GM21737 (cell line): ENCODE results near the gene IFI16.
"Not testable (repeated sequence)": the region's sequence is repeated elsewhere in the genome, so short reads cannot be mapped to it uniquely, and the experiment has no call there.

Source experiments
- ATAC-seq: cut with Tn5 transposase; IDR thresholded peaks from one replicate; pipeline ENCODE4 v1.9.1; 2021; ENCODE audit warnings: mild to moderate bottlenecking, moderate library complexity; ENCODE audit not compliant: unreplicated experiment

The IFI16 gene

DNA sequence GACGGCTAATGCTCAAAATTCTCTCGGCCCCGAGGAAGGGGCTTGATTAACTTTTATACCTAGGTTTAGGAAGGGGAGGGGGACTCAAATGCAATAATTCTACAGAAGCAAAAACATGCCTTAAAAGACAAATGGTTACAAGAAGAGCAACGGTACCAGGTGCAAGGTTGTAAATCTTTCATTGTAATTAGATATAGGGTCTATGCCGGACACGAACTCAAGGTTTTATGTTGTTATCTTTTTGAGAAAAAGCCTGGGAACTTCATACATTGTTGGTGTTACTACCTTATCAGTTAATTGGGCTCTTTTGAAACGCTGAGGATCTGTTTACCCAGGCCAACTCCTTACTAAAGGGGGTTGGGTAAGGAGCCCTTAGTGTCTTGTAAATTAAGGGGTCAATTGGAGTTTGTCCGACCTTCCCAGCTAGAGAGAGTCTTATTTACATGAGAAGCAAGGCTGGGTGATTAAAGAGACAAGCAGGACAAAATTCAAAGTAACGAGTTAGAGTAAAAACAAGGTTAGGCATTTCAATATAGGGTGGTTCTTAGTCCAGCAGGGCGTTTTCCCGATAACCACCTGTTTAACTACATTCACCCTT lies 3.4 kb upstream of the IFI16 start:
- not testable (repeated sequence) for ATAC-seq

DNA sequence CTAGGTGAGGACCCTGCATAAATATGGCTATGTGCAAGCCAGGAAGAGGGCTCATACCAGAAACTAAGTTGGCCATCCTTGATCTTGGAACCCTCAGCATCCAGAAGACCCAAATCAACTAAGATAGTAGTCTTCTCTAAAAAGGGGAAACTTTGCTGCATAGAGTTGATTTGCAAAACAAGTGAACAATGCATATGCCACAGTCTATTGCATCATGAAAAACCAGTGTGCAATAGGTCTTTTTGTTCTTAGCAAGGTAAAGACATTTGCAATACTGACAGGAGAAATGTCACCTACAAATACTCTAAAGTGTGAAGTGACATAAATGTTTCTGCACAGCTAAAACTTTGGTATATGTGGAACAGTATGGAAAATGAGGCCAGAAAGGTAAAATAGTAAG lies 2.0 kb upstream of the IFI16 start:
- no peak for ATAC-seq

DNA sequence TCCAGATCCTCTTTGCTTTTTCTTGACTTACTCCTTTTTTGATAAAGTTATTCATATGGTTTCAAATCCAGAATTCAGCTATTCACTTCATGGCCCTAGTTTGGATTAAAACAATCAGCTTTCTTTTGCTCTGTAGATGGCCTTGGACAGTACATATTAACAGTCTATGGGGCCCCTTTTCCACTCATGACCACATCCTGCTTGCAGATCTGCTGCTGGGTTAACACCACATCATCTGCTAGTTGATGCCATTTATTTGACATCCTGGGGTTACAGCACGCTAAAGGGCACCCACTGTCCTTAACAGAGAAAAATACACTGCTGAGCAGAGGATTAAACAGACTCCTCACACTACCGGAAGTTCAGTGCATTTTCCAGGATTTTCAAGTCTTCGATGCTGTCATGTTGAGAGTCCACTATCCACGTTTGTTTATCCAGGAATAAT lies 941 bp upstream of the IFI16 start:
- ATAC-seq, result peak; percentile 68

DNA sequence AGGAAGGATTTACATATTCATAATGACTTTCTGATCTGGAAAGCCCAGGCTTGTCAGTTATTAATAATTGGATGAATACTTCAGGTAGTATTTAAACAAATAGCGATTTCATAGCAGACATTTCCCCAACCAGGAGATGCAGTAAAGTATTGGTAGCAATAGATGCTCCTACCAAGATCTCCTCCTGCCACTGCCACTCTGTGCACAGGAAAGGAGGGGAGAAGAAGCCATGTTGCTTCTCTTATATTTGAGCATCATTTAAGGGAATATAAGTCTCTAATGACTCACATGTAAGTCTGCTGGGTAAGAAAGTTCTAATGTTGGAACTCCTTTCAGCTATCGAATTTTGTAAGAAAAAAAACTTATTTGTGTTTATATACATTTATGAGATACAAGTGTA lies 420 bp upstream of the IFI16 start:
- ATAC-seq, result no peak

DNA sequence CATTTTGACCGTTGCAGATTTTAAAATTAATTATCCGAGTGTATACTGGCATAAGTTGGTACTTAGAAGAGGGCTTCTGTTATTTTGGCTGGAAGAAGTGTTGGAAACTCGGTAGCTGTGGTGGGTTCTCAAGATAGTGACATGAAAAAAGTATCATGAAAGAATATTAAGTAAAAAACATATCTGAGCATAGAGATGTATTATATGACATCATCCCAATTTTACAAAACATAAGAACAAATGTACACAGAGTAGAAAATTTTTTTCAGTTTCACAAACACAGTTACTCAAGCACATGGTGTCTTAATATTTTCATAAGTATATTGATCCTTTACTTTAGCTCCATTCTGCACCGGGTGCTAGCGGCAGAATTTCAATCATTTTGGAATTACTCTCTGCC lies 684 bp downstream of the IFI16 start:
- ATAC-seq, result no peak

DNA sequence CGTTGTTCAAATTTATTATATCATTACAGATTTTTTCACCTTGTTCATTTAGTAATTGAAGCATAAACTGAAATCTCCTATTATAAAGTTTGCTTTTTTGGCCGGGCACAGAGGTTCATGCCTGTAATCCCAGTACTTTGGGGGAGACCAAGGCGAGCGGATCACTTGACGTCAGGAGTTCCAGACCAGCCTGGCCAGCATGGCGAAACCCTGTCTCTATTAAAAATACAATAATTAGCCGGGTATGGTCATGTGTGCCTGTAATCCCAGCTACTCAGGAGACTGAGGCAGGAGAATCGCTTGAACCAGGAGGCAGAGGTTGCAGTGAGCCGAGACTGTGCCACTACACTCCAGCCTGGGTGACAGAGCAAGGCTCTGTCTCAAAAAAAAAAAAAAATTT lies 1.3 kb downstream of the IFI16 start:
- ATAC-seq, result not testable (repeated sequence)

DNA sequence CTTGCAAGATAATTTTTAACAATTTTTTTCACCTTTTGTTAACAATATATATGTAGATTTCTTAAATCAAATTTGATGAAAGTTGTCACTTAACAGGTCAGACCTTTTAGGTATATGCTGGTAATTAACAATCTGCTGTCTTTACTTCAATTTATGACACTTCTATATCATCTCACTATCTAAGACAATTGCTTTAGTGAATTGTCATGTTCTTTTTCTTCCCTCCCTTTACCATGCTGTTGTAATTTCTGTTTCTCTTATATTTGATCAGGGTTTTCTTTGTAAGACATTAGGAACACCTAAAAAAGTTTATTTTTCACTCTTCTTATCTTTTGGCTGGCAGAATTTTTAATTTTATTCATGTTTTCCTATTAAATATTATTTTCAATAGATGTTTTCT lies 2.0 kb downstream of the IFI16 start:
- no peak for ATAC-seq

DNA sequence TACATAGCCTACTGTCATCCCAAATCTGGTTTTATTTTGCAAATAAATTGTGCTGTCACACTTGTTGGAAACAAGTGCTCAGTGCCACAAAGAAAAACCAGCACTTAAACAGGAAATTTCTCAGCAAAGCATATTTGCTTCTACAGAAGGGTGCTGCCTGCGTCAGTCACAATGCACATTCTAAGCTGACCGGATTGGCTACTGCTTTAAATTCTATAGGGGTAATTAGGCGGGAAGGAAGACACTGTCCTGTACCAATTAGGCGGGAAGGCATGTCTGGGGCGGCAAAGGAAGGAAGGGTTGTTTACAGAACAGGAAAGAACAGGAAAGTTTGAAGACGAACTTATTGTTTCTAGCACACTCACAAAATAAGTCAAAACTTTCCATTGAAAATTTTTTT lies 2.8 kb downstream of the IFI16 start:
- ATAC-seq, result no peak

DNA sequence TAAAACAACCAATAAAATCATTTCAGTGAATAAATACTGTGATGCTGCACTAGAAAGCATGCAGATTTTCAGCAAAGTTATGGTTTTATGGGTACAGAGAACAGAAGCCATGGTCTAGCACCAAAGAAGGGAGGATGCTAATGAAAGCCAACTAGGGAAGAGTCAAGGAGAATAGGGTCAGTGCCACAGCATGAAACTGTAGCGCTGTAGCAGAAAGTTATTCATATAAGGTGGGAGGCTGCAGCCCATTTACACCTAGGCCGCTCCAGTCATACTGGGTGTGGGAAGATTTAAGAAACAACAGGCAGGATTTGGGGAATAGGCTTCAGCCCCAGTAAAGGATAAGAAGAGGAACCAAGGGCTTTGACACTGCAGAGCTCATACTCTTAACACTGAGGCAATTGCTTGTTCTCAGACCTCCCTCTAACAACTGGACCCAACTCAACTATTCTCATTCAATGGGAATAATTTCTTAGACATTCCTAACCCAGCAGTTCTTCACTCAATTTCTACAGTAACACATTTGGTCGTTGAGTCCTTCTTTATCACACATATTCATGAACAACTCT lies 4.4 kb downstream of the IFI16 start:
- ATAC-seq, result no peak

DNA sequence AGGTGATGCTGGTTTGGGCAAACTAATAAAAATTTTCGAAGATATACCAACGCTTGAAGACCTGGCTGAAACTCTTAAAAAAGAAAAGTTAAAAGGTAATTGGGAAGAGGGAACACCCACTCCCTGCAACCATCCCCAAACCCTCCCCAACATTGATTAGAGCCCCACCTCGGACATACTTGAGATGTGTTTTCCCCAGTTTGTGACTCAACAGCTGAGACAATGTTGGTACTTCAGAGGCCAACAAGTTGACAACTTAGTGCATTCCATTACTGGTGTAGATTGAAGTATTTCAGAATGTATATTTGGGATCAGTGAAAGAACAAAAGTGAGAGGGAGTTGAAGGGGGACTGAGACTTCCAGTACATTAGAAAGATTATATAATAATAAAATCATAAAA lies 5.1 kb downstream of the IFI16 start:
- no peak for ATAC-seq

DNA sequence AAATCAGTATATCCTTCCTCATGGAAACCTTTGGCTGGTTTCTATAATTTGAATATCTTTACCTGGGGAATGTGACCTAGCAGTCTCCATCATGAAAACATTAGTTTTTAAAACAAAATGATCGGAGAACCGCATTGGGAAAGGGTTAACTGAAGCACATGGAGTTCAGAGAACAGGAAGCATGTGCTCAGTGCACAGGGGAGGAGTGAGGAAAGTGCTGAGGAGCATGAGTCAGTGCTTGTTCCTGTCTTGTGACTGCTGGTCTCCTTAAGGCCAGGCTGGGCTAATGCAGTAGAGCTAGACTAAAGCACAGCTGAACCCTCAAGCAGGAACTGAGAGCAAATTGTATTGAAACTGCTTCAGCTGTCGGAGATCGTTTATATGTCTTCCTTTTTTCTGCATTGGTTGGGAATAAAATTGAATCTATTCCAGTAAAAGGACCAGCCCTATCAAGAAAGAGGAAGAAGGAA lies 5.8 kb downstream of the IFI16 start:
- ATAC-seq, result peak; percentile 84

DNA sequence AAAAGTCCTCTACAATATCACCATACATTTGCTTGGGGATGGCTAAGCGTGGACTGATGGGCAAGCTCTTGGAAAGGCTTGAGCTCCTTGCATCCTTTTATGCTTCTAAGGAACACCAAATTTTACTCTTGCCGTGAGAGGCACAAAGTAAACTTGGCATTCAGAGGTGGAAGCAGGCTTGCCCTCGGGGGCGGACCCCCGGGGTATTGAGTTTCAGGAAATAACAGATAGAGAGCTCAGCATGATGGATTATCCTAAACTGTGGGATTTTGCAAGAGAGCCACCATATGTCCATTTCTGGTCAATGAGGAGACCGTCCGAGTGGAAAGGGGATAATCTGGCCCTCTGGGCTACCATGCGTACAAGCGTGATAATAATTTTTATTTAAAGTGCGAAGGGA lies 14.0 kb downstream of the IFI16 start:
- ATAC-seq, result no peak

DNA sequence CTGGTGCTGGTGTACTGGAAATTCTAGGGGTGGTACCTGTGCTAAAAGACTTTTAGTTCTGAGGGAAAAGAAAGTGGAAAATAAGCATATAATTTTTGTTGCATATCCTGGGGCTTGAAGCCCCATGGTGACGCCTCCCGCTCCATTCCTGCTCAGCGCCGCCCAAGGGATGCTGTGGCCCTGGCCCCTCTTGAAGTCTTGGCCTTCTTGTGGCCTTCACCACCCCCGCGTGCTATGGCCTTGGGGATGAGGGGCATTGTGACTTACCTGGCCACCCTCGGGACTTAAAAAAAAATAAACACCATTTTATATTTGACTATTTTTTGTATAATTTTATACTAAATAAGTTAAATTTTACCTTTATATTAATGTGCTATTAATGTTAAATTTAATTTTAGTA lies 15.3 kb downstream of the IFI16 start:
- no peak for ATAC-seq

DNA sequence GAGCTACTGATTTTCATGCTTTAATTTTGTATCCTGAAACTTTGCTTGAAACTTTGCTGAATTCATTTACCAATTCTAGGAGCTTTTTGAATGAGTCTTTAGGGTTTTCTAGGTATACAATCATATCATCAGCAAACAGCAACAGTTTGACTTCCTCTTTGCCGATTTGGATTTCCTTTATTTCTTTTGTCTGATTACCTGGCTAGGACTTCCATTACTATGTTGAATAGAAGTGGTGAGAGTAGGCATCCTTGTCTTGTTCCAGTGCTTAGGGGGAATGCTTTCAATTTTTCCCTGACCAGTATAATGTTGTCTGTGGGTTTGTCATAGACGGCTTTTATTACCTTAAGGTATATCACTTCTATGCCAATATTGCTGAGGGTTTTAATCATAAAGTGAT lies 17.1 kb downstream of the IFI16 start:
- not testable (repeated sequence) for ATAC-seq

DNA sequence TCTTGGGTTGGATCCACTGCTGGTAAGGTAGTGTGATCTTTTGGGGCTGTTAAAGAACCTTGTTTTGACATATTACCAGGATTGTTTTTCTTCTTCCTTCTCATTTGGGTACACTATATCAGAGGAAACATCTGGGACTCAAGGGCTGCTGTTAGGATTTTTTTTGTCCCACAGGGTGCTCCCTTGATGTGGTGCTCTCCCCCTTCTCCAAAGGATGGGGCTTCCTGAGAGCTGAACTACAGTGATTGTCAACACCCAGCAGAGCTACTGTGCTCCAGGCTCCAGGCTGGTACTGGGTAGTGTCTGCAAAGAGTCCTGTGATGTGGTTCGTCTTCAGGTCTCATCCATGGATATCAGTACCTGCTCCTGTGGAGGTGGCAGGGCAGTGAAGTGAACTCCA lies 20.6 kb downstream of the IFI16 start:
- ATAC-seq, result no peak

DNA sequence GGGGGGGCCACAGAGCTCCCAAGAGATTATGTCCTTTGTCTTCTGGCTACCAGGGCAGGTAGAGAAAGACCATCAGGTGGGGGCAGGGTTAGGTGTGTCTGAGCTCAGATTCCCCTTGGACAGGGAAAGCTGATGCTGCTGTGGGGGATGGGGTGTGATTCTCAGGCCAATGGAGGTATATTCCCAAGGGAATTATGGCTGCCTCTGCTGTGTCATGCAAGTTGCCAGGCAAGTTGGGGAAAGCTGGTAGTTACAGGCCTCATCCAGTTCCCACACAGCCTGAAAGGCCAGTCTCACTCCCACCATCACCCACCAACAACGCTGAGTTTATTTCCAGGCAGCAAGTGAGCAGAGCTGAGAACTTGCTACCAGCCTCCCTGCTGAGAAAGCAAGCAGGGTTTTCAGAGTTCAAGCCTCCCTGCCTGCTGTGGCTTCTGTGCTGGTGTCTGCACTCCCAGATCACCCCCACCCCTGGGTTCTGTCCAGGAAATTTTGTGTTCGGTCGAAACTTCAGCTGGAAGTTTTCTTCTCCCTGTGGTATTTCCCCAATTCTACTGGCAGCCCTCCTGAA lies 21.3 kb downstream of the IFI16 start:
- no peak for ATAC-seq

DNA sequence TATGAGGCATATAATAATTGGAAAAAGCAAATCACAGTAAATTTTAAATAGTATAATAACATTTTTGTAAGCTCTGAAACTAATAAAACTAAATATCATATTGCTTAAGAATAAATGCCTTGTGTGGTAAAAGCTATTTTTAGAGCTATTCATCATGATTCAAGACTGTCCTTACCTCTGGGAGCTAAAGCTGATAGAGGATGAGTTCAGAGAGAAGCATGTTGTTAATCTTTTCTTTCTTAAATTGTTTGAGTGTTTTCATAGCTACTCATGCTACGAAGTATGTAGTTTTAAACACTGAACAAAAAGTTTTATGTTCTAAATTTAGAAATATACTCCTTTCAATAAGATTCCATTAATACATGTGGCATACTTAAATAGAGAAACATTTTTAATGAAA lies 30.5 kb downstream of the IFI16 start:
- no peak for ATAC-seq

DNA sequence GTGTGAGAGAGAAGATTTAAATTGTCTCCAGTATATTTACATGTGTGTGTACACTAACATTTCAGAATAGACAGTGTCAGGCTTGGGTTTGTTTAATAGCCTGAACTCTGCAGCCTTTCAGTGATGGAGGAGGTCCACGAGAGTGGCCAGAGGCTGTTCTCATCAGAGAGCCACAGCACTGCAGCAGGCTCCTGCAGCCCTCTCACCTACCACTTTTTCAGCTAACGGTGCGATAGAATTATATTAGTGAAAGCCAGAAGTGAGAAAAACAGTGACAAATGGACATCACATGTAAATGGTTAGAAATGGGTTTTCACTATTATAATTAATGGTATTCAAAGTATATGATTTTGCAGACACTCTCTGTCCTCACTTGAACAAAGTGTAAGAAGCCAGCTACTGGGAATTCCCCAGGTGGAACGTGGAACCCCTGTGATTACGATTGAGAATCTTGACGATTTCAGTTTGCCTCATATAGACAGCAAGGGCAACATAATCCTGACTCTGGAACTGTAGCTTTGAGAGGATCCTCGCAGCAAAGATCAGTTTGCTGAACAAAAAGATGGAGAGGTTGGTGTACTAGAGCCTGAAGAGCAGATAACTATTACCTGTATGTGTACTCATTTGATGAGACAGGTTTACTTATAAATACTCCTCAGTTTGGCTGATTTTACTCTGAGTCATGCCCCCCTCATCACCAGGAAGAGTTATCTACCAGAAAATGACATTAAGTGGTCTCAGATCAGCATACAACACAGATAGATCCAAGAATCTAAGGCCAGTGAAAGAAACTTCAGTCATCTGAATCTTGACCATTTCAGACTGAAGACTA lies 31.4 kb downstream of the IFI16 start:
- no peak for ATAC-seq

DNA sequence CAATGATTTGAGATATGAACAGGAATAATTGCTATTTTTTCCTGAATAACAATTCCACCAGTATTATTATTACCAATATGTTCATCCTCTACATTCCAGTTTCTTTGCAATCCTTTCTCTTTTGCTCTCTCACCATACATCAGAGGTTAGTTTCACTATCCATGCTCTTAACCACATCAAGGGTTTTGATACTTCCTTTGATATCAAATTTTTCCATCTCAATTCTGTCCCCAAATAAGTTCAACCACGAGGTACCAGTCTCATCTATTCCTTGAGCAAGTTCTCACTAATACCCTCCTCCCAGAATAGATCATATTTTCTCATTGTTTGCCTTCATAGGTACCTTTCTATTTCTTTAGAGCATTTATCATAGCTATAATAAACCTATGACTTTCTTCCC lies 36.8 kb downstream of the IFI16 start:
- not testable (repeated sequence) for ATAC-seq

DNA sequence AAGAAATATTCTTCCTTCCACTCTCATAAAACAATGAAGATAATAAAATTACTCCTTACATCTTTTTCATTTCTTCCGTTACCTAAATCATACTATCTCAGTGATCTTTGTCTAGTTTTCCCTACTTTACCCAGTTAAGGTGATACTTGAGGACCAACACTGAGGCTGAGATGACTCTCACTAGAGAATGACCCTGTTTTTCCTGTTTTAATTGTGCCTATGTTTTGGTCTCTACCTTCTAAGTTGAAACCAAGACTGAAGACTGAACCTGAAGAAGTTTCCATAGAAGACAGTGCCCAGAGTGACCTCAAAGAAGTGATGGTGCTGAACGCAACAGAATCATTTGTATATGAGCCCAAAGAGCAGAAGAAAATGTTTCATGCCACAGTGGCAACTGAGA lies 41.7 kb downstream of the IFI16 start:
- ATAC-seq, result no peak

DNA sequence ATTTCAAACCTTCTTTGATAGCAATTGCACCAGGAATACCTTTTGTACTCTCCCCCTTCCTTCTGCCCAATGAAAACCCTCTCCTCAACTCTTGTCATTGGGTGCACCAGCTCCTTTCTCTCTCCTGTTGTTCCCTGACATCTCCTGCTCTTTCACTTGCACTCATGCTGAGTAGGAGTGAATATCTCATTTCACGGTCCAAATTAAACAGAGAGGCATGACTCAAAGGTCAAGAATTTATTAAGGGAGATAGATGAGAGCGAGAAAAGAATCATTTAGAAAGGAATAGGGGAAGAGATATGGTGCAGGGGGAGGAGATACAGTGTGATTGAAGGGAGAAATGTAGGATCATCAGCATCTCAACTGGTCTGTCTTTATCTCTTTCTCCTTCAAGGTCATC lies 44.7 kb downstream of the IFI16 start:
- no peak for ATAC-seq

DNA sequence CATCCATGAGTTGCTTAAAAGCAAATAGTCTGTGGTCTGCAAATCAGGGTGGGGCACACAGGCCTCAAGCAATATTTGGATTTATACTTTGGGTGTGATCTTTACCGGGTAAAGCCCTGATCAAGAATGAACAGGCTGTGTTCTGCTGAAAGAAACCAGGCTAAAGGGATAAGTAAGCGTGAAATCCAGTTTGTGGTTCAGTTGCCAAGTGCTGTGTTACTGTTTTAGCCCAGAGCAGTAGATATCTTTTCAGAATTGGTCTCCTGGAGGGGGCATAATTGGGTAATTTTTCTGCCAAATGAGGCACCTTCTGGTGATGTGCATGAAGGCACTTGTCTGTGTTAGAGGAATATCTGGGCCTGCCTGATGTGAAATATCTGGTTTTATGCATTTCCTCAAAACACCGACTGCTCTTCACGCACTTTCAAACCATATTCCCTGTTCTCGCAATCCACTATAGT lies 45.5 kb downstream of the IFI16 start:
- ATAC-seq, result no peak
